ENCODE results near the gene CALD1.

The CALD1 gene

GRCh38 chr7:134991469-134992339, 212.3 kb downstream of the CALD1 start:
- no peaks in the 10 kb centered on the region for H3K4me1 ChIP-seq (ENCODE audit: control insufficient read depth in 2 of 2, insufficient read depth in 1 of 2, low read depth in 1 of 2, low read length in 2 of 2)
- no CpG with 5 or more reads among the region's 2 CpGs for WGBS, 2 donors (ENCODE audit: extremely low coverage in 2 of 2, insufficient read length in 2 of 2, insufficient replicate concordance in 1 of 2)
- H3K4ac ChIP-seq (ENCODE audit: low read length): no peak overlapping the region
- H2BK12ac ChIP-seq (ENCODE audit: low read length): no peak overlapping the region
- no peak overlapping the region for H3K4me2 ChIP-seq (ENCODE audit: insufficient read depth, low read length, poor library complexity, severe bottlenecking)
- H2BK120ac ChIP-seq (ENCODE audit: low read depth, low read length): no peak overlapping the region
- peaks cover 11 to 83% of the 10 kb centered on the region in 2 donors for H3K36me3 ChIP-seq (replicated peaks in 1 of 2; ENCODE audit: control insufficient read depth in 2 of 2, insufficient read depth in 2 of 2, low read length in 2 of 2)
- H3K27me3 ChIP-seq (ENCODE audit: control insufficient read depth in 3 of 3, insufficient read depth in 3 of 3, low read depth in 1 of 3, low read length in 3 of 3): no peaks in the 10 kb centered on the region
- H3K4me3 ChIP-seq (ENCODE audit: low read length in 2 of 2): no peak overlapping the region
- no peak overlapping the region for H4K91ac ChIP-seq (ENCODE audit: low read depth, low read length, poor library complexity)
- no peak overlapping the region for H4K8ac ChIP-seq (ENCODE audit: low read depth, low read length)
- no peak overlapping the region for H3K18ac ChIP-seq (ENCODE audit: low read length)
- H2AK5ac ChIP-seq (ENCODE audit: low read depth, low read length): no peak overlapping the region
- no peaks in the 10 kb centered on the region for H3K79me1 ChIP-seq (ENCODE audit: low read depth, low read length)
- no peak overlapping the region for H2BK5ac ChIP-seq (ENCODE audit: low read length)
- no peak overlapping the region for H3K27ac ChIP-seq (replicated peaks; ENCODE audit: low read length)
- no peak overlapping the region for H2AFZ ChIP-seq (ENCODE audit: low read length)
- no peak for DNase-seq (ENCODE audit: low spot score)
- no peaks in the 10 kb centered on the region for H3K9me3 ChIP-seq (replicated peaks in 1 of 2; ENCODE audit: control insufficient read depth in 2 of 2, insufficient read depth in 1 of 2, low read depth in 1 of 2, low read length in 2 of 2)
- no peak overlapping the region for H2BK15ac ChIP-seq (ENCODE audit: low read length)
- H3K14ac ChIP-seq (ENCODE audit: low read length): no peak overlapping the region
- no peak overlapping the region for H3K23ac ChIP-seq (ENCODE audit: low read depth, low read length, poor library complexity)
- H3K9ac ChIP-seq (ENCODE audit: low read depth, low read length, poor library complexity): no peak overlapping the region

- H3K23ac ChIP-seq (ENCODE audit: low read depth, low read length, poor library complexity): no peak overlapping the region
- H3K9ac ChIP-seq (ENCODE audit: low read depth, low read length, poor library complexity): no peak overlapping the region
- no peak overlapping the region for H2BK5ac ChIP-seq (ENCODE audit: low read length)
- H3K27ac ChIP-seq (replicated peaks; ENCODE audit: low read length): no peak overlapping the region
- H3K27me3 ChIP-seq (ENCODE audit: control insufficient read depth in 3 of 3, insufficient read depth in 3 of 3, low read depth in 1 of 3, low read length in 3 of 3): no peaks in the 10 kb centered on the region
- H3K4ac ChIP-seq (ENCODE audit: low read length): no peak overlapping the region
- no peak overlapping the region for H3K14ac ChIP-seq (ENCODE audit: low read length)
- H2AFZ ChIP-seq (ENCODE audit: low read length): no peak overlapping the region
- H3K4me3 ChIP-seq (ENCODE audit: low read length in 2 of 2): no peak overlapping the region
- WGBS, 2 donors (ENCODE audit: extremely low coverage in 2 of 2, insufficient read length in 2 of 2, insufficient replicate concordance in 1 of 2): no CpG with 5 or more reads among the region's 6 CpGs
- H3K9me3 ChIP-seq (replicated peaks in 1 of 2; ENCODE audit: control insufficient read depth in 2 of 2, insufficient read depth in 1 of 2, low read depth in 1 of 2, low read length in 2 of 2): no peaks in the 10 kb centered on the region
- H3K79me1 ChIP-seq (ENCODE audit: low read depth, low read length): no peaks in the 10 kb centered on the region
- no peak overlapping the region for H2BK120ac ChIP-seq (ENCODE audit: low read depth, low read length)
- no peak overlapping the region for H3K18ac ChIP-seq (ENCODE audit: low read length)
- no peak overlapping the region for H4K8ac ChIP-seq (ENCODE audit: low read depth, low read length)
- peaks cover 11 to 89% of the 10 kb centered on the region in 2 donors for H3K36me3 ChIP-seq (replicated peaks in 1 of 2; ENCODE audit: control insufficient read depth in 2 of 2, insufficient read depth in 2 of 2, low read length in 2 of 2)
- H3K4me2 ChIP-seq (ENCODE audit: insufficient read depth, low read length, poor library complexity, severe bottlenecking): no peak overlapping the region
- no peak overlapping the region for H2BK12ac ChIP-seq (ENCODE audit: low read length)
- H2AK5ac ChIP-seq (ENCODE audit: low read depth, low read length): no peak overlapping the region
- no peak overlapping the region for H2BK15ac ChIP-seq (ENCODE audit: low read length)
- H4K91ac ChIP-seq (ENCODE audit: low read depth, low read length, poor library complexity): no peak overlapping the region
- DNase-seq (ENCODE audit: low spot score): no peak
- no peaks in the 10 kb centered on the region for H3K4me1 ChIP-seq (ENCODE audit: control insufficient read depth in 2 of 2, insufficient read depth in 1 of 2, low read depth in 1 of 2, low read length in 2 of 2)
These were observed 213.3 kb downstream of the CALD1 start for GRCh38 chr7:134992626-134993179.

- Histone ChIP-seq H3K4me3 (ENCODE audit: low read length in 2 of 2) (no peak overlapping the region), H2AFZ (ENCODE audit: low read length) (no peak overlapping the region), H4K91ac (ENCODE audit: low read depth, low read length, poor library complexity) (no peak overlapping the region), H3K4me1 (ENCODE audit: control insufficient read depth in 2 of 2, insufficient read depth in 1 of 2, low read depth in 1 of 2, low read length in 2 of 2) (no peaks in the 10 kb centered on the region), H3K9ac (ENCODE audit: low read depth, low read length, poor library complexity) (no peak overlapping the region), H2BK12ac (ENCODE audit: low read length) (no peak overlapping the region), H3K18ac (ENCODE audit: low read length) (no peak overlapping the region), H3K4ac (ENCODE audit: low read length) (no peak overlapping the region), H2BK15ac (ENCODE audit: low read length) (no peak overlapping the region), H2AK5ac (ENCODE audit: low read depth, low read length) (no peak overlapping the region), H2BK120ac (ENCODE audit: low read depth, low read length) (no peak overlapping the region), H3K4me2 (ENCODE audit: insufficient read depth, low read length, poor library complexity, severe bottlenecking) (no peak overlapping the region), H3K9me3 (replicated peaks in 1 of 2; ENCODE audit: control insufficient read depth in 2 of 2, insufficient read depth in 1 of 2, low read depth in 1 of 2, low read length in 2 of 2) (no peaks in the 10 kb centered on the region), H3K14ac (ENCODE audit: low read length) (no peak overlapping the region), H3K79me1 (ENCODE audit: low read depth, low read length) (no peaks in the 10 kb centered on the region), H4K8ac (ENCODE audit: low read depth, low read length) (no peak overlapping the region), H3K27me3 (ENCODE audit: control insufficient read depth in 3 of 3, insufficient read depth in 3 of 3, low read depth in 1 of 3, low read length in 3 of 3) (no peaks in the 10 kb centered on the region), H3K27ac (replicated peaks; ENCODE audit: low read length) (no peak overlapping the region), H2BK5ac (ENCODE audit: low read length) (no peak overlapping the region), H3K23ac (ENCODE audit: low read depth, low read length, poor library complexity) (no peak overlapping the region), H3K36me3 (replicated peaks in 1 of 2; ENCODE audit: control insufficient read depth in 2 of 2, insufficient read depth in 2 of 2, low read length in 2 of 2) (peaks cover 11 to 80% of the 10 kb centered on the region in 2 donors)
- WGBS, 2 donors (ENCODE audit: extremely low coverage in 2 of 2, insufficient read length in 2 of 2, insufficient replicate concordance in 1 of 2): no CpG with 5 or more reads among the region's 2 CpGs
- DNase-seq (ENCODE audit: low spot score): no peak
These were observed 214.5 kb downstream of the CALD1 start for GRCh38 chr7:134993877-134994456.

All from neuronal stem cell (in vitro differentiated cells).